ENCODE results near the gene EFNA5.

DNA sequence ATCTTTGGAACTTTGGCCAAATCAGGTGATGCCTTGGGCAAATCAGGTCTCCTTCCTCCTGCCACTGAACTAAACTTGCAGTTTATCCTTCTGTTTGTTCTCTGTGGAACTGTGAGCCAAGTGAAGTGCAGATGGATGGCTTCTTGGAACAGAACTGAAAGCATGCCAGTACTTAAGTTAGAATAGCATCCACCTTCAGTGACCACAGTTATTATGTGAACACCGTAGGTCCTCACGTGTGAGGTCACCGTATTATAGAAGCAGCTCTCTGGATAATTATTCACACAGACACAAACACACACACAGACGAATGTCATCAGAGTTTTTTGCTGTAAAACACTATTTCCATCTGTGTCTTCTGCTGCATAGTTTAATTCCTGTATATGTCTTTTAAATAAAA is 162.6 kb downstream of the EFNA5 start:
- TF ChIP-seq GATA3 (IDR thresholded peaks at IDR 0.05; ENCODE audit: low read depth, low read length), result no peak
- no peak for TF ChIP-seq GATA2 (IDR thresholded peaks at IDR 0.05; ENCODE audit: low read depth, low read length)

Data from SH-SY5Y (cell line).